KMS-11 (cell line): ENCODE measurements around the gene ADPRS.

ENCODE experiments used
- H2AFZ ChIP-seq: fragments of 200-600 bp; sonication (generic); 2 replicates; pipeline ENCODE4 v1.6.1; 2016; ENCODE audit warnings: antibody characterized with exemption, mixed run types, low read depth
- H3K27ac ChIP-seq: fragments of 200-600 bp; sonication (generic); 2 replicates; pipeline ENCODE4 v1.6.1; 2016; ENCODE audit warnings: mild to moderate bottlenecking, mixed run types
- H3K27me3 ChIP-seq: fragments of 200-600 bp; sonication (generic); 2 replicates; pipeline ENCODE4 v1.6.1; 2017; ENCODE audit warnings: mild to moderate bottlenecking, low read depth, mixed run types, moderate library complexity; ENCODE audit not compliant: insufficient read depth
- H3K36me3 ChIP-seq: fragments of 200-600 bp; sonication (generic); 2 replicates; pipeline ENCODE4 v1.6.1; 2017; ENCODE audit warnings: mild to moderate bottlenecking, mixed run types; ENCODE audit not compliant: insufficient read depth
- H3K4me1 ChIP-seq: fragments of 200-600 bp; sonication (generic); 2 replicates; pipeline ENCODE4 v1.6.1; 2016; ENCODE audit warnings: mild to moderate bottlenecking, low read depth, mixed run types; ENCODE audit not compliant: poor library complexity, severe bottlenecking
- H3K4me2 ChIP-seq: fragments of 200-600 bp; sonication (generic); 2 replicates; pipeline ENCODE4 v1.7.0; 2016; ENCODE audit warnings: mild to moderate bottlenecking, mixed run types
- H3K4me3 ChIP-seq: fragments of 200-600 bp; sonication (generic); IDR thresholded peaks from 2 replicates; pipeline ENCODE4 v1.6.1; 2017; ENCODE audit warnings: low read depth, low read length, mixed read lengths; ENCODE audit not compliant: insufficient read depth
- H3K79me2 ChIP-seq: fragments of 200-600 bp; sonication (generic); 2 replicates; pipeline ENCODE4 v1.6.1; 2016; ENCODE audit warnings: low read depth, mixed run types; ENCODE audit not compliant: insufficient read depth
- H3K9ac ChIP-seq: fragments of 200-600 bp; sonication (generic); 2 replicates; pipeline ENCODE4 v1.6.1; 2016; ENCODE audit warnings: mild to moderate bottlenecking, mixed run types
- H4K20me1 ChIP-seq: fragments of 200-600 bp; sonication (generic); 2 replicates; pipeline ENCODE4 v1.6.1; 2016; ENCODE audit warnings: mild to moderate bottlenecking, mixed run types; ENCODE audit not compliant: insufficient read depth
- TF ChIP-seq, protein P1 (sequence below): fragments of 200-600 bp; sonication (generic); conservative IDR thresholded peaks from 2 replicates; pipeline ENCODE4 v1.6.1; 2017; ENCODE audit warnings: low read depth, mild to moderate bottlenecking, antibody characterized with exemption, low read length, moderate library complexity, mixed read lengths

Gene ADPRS

GRCh38 chr1:36085126-36085525 lies 3.6 kb upstream of the ADPRS start:
- H3K4me2 ChIP-seq = no peak overlapping the region
- no peaks in the 10 kb centered on the region for H4K20me1 ChIP-seq
- H2AFZ ChIP-seq = no peak overlapping the region
- no peak overlapping the region for H3K4me3 ChIP-seq
- H3K27ac ChIP-seq = no peak overlapping the region
- no peaks in the 10 kb centered on the region for H3K27me3 ChIP-seq
- peaks cover 12% of the 10 kb centered on the region; the same call in 1 of the 2 replicates for H3K79me2 ChIP-seq
- H3K4me1 ChIP-seq = peaks cover 8% of the 10 kb centered on the region
- TF ChIP-seq, protein P1, sequence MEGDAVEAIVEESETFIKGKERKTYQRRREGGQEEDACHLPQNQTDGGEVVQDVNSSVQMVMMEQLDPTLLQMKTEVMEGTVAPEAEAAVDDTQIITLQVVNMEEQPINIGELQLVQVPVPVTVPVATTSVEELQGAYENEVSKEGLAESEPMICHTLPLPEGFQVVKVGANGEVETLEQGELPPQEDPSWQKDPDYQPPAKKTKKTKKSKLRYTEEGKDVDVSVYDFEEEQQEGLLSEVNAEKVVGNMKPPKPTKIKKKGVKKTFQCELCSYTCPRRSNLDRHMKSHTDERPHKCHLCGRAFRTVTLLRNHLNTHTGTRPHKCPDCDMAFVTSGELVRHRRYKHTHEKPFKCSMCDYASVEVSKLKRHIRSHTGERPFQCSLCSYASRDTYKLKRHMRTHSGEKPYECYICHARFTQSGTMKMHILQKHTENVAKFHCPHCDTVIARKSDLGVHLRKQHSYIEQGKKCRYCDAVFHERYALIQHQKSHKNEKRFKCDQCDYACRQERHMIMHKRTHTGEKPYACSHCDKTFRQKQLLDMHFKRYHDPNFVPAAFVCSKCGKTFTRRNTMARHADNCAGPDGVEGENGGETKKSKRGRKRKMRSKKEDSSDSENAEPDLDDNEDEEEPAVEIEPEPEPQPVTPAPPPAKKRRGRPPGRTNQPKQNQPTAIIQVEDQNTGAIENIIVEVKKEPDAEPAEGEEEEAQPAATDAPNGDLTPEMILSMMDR = no peak
- no peak overlapping the region for H3K9ac ChIP-seq
- H3K36me3 ChIP-seq = no peaks in the 10 kb centered on the region

GRCh38 chr1:36085686-36086526 lies 2.8 kb upstream of the ADPRS start:
- TF ChIP-seq, protein P1 = no peak
- Histone ChIP-seq H4K20me1 (no peaks in the 10 kb centered on the region), H3K36me3 (no peaks in the 10 kb centered on the region), H3K4me1 (peaks cover 10% of the 10 kb centered on the region), H3K4me2 (no peak overlapping the region), H3K27ac (no peak overlapping the region), H3K9ac (no peak overlapping the region), H3K79me2 (peaks cover 20% of the 10 kb centered on the region; the same call in 1 of the 2 replicates), H3K27me3 (no peaks in the 10 kb centered on the region), H2AFZ (no peak overlapping the region), H3K4me3 (no peak overlapping the region)

DNA sequence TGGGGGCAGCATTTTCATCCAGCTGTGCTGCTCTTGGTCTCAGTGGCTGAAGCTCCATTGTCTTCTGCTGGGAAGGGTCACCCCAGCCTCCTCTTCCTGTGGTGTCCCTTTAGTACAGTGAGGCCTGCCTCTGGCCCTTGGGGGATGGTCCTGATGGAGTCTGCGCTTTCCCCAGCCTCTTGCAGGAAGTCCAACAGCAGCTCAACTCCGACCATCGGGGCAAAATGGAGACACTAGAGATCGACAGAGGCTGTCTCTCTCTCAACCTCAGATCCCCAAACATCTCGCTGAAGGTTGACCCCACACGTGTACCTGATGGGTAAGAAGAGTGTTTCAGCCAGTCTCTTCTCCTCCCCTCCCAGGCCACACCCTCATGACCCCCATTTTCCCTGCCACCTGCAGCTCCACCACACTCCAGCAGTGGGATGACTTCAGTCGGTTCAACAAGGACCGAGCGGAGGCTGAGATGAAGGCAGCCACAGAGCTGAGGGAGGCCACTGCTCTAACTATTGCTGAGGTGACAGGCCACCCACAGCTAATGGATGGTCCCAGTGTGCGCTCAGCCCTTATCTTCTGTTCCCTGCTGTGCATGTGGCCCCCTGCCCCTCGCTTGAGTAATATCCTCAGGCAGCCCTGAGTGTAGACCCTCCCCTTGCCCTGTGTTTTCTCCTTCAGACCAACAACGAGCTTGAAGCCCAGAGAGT lies 2.0 kb upstream of the ADPRS start:
- H3K79me2 ChIP-seq = peaks cover 23% of the 10 kb centered on the region; the same call in 1 of the 2 replicates
- H3K4me3 ChIP-seq = no peak overlapping the region
- no peak overlapping the region for H3K27ac ChIP-seq
- no peaks in the 10 kb centered on the region for H3K36me3 ChIP-seq
- peaks cover 10% of the 10 kb centered on the region for H3K4me1 ChIP-seq
- H3K4me2 ChIP-seq = no peak overlapping the region
- no peaks in the 10 kb centered on the region for H4K20me1 ChIP-seq
- H2AFZ ChIP-seq = no peak overlapping the region
- TF ChIP-seq, protein P1 = no peak
- H3K27me3 ChIP-seq = no peaks in the 10 kb centered on the region
- H3K9ac ChIP-seq = no peak overlapping the region

DNA sequence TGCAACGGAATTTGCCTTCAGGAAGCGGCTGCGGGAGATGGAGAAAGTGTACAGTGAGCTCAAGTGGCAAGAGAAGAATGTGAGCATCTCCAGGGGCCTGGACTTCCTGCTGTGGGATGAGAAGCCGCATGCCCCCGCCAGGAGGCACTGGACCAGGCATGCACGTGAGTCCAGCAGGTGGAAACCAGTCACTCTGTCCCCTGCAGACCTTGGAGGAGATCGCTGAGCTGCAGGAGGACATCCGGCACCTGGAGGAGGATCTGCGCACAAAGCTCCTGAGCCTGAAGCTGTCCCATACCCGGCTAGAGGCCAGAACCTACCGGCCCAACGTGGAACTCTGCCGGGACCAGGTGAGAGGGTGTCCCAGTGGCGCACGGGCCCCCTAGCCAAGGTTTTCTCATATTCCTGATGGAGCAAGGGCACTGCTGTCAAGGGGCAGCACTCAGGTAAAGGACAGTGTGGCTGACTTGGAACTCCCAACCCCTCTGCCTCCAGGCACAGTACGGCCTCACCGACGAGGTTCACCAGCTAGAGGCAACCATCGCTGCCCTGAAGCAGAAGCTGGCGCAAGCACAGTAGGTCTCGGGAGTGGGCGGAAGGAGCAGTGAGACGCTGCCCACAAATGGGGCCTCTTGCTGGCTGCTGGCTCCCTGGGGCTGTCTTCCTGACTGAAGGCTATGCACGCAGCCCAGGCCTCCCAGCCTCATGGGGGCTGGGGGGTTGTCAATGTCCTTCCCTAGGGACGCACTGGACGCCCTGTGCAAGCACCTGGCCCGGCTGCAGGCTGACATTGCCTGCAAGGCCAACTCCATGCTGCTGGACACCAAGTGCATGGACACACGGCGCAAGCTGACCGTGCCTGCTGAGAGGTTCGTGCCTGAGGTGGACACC lies 1.2 kb upstream of the ADPRS start:
- Histone ChIP-seq H4K20me1 (no peaks in the 10 kb centered on the region), H3K9ac (no peak overlapping the region), H3K27ac (no peak overlapping the region), H3K79me2 (peaks cover 23% of the 10 kb centered on the region; the same call in 1 of the 2 replicates), H3K36me3 (no peaks in the 10 kb centered on the region), H3K4me1 (peaks cover 10% of the 10 kb centered on the region), H2AFZ (peak overlapping the region; percentile 99), H3K4me2 (0 out of 2 replicates have a peak overlapping the region, but pooled peaks have one; percentile 82), H3K27me3 (no peaks in the 10 kb centered on the region), H3K4me3 (no peak overlapping the region)
- TF ChIP-seq, protein P1 = no peak
